Endometrial microvascular endothelial cells (primary cell): ENCODE data around the gene GPR171. TPM values are rescaled to one million over a fixed set of nuclear protein-coding genes. Genes with fewer than 3 reads are reported as not detected.
"Not testable (repeated sequence)": the region's sequence is repeated elsewhere in the genome, so short reads cannot be mapped to it uniquely, and the experiment has no call there.

ENCODE experiments used
- in situ Hi-C: cut with HindIII; loops from 2 replicates; pipeline ENCODE4 v1.10.0; 2017; ENCODE audit warnings: low sequenced_read_pairs, low pct_unique_long_range_greater_than_20kb; ENCODE audit errors: inconsistent ontology term
- total RNA-seq: library from RNA; depleted of rRNA; stranded (reverse); fragments of >200 nt; gene quantifications from one replicate; pipeline ENCODE4 v1.2.3, GENCODE V29; 2015; ENCODE audit errors: inconsistent ontology term

Gene GPR171
- total RNA-seq: not detected

- in situ Hi-C loops: no loop called here
Measured at GRCh38 chr3:151203051-151203420, at the start of gene GPR171. GPR171 (minus strand) TSS chr3:151203216; CDS start chr3:151199386, 3,830 bp downstream.

GRCh38 chr3:151248772-151249337 is 45.8 kb upstream of the GPR171 start:
- in situ Hi-C loops: no loop called here

- in situ Hi-C loops: not testable (repeated sequence)
Measured at GRCh38 chr3:151242006-151242405, 39.0 kb upstream of the GPR171 start.

GRCh38 chr3:151236736-151237135 is 33.7 kb upstream of the GPR171 start:
- in situ Hi-C loops: no loop called here

- in situ Hi-C loops: no loop called here
Measured at GRCh38 chr3:151236316-151236715, 33.3 kb upstream of the GPR171 start.

- in situ Hi-C loops: no loop called here
Measured at GRCh38 chr3:151234825-151235224, 31.8 kb upstream of the GPR171 start.

GRCh38 chr3:151232991-151233390 is 30.0 kb upstream of the GPR171 start:
- in situ Hi-C loops: no loop called here

- in situ Hi-C loops: not testable (repeated sequence)
Measured at GRCh38 chr3:151232403-151232802, 29.4 kb upstream of the GPR171 start.

GRCh38 chr3:151230646-151231045 is 27.6 kb upstream of the GPR171 start:
- in situ Hi-C loops: no loop called here

- in situ Hi-C loops: no loop called here
Measured at GRCh38 chr3:151228666-151229040, 25.6 kb upstream of the GPR171 start.

- in situ Hi-C loops: no loop called here
Measured at GRCh38 chr3:151227807-151228665, 25.0 kb upstream of the GPR171 start.

GRCh38 chr3:151227266-151227806 is 24.3 kb upstream of the GPR171 start:
- in situ Hi-C loops: no loop called here

- in situ Hi-C loops: no loop called here
Measured at GRCh38 chr3:151226825-151227224, 23.8 kb upstream of the GPR171 start.

- in situ Hi-C loops: no loop called here
Measured at GRCh38 chr3:151226088-151226563, 23.1 kb upstream of the GPR171 start.

- in situ Hi-C loops: no loop called here
Measured at GRCh38 chr3:151225040-151225975, 22.3 kb upstream of the GPR171 start.

GRCh38 chr3:151224268-151224866 is 21.4 kb upstream of the GPR171 start:
- in situ Hi-C loops: no loop called here

GRCh38 chr3:151219056-151219455 is 16.0 kb upstream of the GPR171 start:
- in situ Hi-C loops: no loop called here

GRCh38 chr3:151218136-151218535 is 15.1 kb upstream of the GPR171 start:
- in situ Hi-C loops: no loop called here
